ENCODE data around the gene HSD17B7.

- no peak for TF ChIP-seq FIP1L1 (IDR thresholded peaks at IDR 0.05; ENCODE audit: low read depth, low read length, poor library complexity, severe bottlenecking)
- TF ChIP-seq TBP (optimal IDR thresholded peaks at IDR 0.05; ENCODE audit: low read depth, low read length), result no peak
- no peak for TF ChIP-seq SIN3A (IDR thresholded peaks at IDR 0.05; ENCODE audit: borderline replicate concordance in 2 of 2, control insufficient read depth in 1 of 2, low read depth in 2 of 2, low read length in 2 of 2)
- TF ChIP-seq, protein P1, sequence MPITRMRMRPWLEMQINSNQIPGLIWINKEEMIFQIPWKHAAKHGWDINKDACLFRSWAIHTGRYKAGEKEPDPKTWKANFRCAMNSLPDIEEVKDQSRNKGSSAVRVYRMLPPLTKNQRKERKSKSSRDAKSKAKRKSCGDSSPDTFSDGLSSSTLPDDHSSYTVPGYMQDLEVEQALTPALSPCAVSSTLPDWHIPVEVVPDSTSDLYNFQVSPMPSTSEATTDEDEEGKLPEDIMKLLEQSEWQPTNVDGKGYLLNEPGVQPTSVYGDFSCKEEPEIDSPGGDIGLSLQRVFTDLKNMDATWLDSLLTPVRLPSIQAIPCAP (CRISPR knock-in tag; IDR thresholded peaks at IDR 0.05; ENCODE audit: borderline replicate concordance), result no peak
- TF ChIP-seq, protein P2, sequence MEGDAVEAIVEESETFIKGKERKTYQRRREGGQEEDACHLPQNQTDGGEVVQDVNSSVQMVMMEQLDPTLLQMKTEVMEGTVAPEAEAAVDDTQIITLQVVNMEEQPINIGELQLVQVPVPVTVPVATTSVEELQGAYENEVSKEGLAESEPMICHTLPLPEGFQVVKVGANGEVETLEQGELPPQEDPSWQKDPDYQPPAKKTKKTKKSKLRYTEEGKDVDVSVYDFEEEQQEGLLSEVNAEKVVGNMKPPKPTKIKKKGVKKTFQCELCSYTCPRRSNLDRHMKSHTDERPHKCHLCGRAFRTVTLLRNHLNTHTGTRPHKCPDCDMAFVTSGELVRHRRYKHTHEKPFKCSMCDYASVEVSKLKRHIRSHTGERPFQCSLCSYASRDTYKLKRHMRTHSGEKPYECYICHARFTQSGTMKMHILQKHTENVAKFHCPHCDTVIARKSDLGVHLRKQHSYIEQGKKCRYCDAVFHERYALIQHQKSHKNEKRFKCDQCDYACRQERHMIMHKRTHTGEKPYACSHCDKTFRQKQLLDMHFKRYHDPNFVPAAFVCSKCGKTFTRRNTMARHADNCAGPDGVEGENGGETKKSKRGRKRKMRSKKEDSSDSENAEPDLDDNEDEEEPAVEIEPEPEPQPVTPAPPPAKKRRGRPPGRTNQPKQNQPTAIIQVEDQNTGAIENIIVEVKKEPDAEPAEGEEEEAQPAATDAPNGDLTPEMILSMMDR (IDR thresholded peaks at IDR 0.05 in 2 of 3, conservative IDR thresholded peaks at IDR 0.05 in 1 of 3; ENCODE audit: insufficient read depth in 2 of 3, low read depth in 1 of 3, low read length in 3 of 3), result no peak
- TF ChIP-seq EZH2 (IDR thresholded peaks at IDR 0.05; ENCODE audit: borderline replicate concordance, low read depth, low read length), result no peak
- no peak for TF ChIP-seq EHMT2 (IDR thresholded peaks at IDR 0.05)
- TF ChIP-seq USF2 (CRISPR knock-in tag; IDR thresholded peaks at IDR 0.05), result no peak
- TF ChIP-seq ZNF232 (CRISPR knock-in tag; IDR thresholded peaks at IDR 0.05), result no peak
- no peak for TF ChIP-seq ZNF589 (CRISPR knock-in tag; IDR thresholded peaks at IDR 0.05; ENCODE audit: low read depth)
- no peak for TF ChIP-seq ZBTB26 (CRISPR knock-in tag; IDR thresholded peaks at IDR 0.05)
- no peak for TF ChIP-seq NRF1 (conservative IDR thresholded peaks at IDR 0.05 in 1 of 2, IDR thresholded peaks at IDR 0.05 in 1 of 2)
- TF ChIP-seq ZNF274 (IDR thresholded peaks at IDR 0.05; ENCODE audit: borderline replicate concordance, low read depth, low read length), result no peak
Observed at GRCh38 chr1:162822391-162823200, 32.1 kb downstream of the HSD17B7 start.

Measured in K562 (cell line).